GM19452 (cell line): ENCODE results near the gene HMGB1.

Experiments used
- ATAC-seq: cut with Tn5 transposase; IDR thresholded peaks from one replicate; pipeline ENCODE4 v1.9.1; 2021; ENCODE audit not compliant: unreplicated experiment

HMGB1 gene

GRCh38 chr13:30406779-30407416 lies 58.8 kb downstream of the HMGB1 start:
- no peak for ATAC-seq
